CD4-positive, alpha-beta T cell treated with Interleukin-15 for 4 hours (primary cell): ENCODE data around the gene FANCG.

ENCODE experiments used
- DNase-seq: peaks from one replicate; pipeline ENCODE4 v3.0.0-alpha.2; 2020; ENCODE audit warnings: low spot score

FANCG gene

GRCh38 chr9:35079426-35080341 lies at the start of gene FANCG:
TSS of gene FANCG (minus strand) at chr9:35079942. CDS start at chr9:35079524, 418 bp downstream.
- DNase-seq = peak; percentile 80

- DNase-seq = peak; percentile 92
Measured at GRCh38 chr9:35116898-35117551, 37.3 kb upstream of the FANCG start.

GRCh38 chr9:35116539-35116897 lies 36.8 kb upstream of the FANCG start:
- DNase-seq = no peak

- DNase-seq = peak; percentile 93
Measured at GRCh38 chr9:35115680-35116538, 36.2 kb upstream of the FANCG start, which contains the start of gene ATOSB. TSS of gene ATOSB (minus strand) at chr9:35115862. CDS start at chr9:35108274, 7,588 bp downstream.

GRCh38 chr9:35114840-35115628 lies 35.3 kb upstream of the FANCG start:
- peak; percentile 50 for DNase-seq

GRCh38 chr9:35114113-35114839 lies 34.5 kb upstream of the FANCG start:
- peak; percentile 94 for DNase-seq

GRCh38 chr9:35112257-35113020 lies 32.7 kb upstream of the FANCG start:
- DNase-seq = peak; percentile 54

GRCh38 chr9:35111001-35111933 lies 31.5 kb upstream of the FANCG start:
- DNase-seq = peak; percentile 99

- DNase-seq = no peak
Measured at GRCh38 chr9:35110327-35110761, 30.6 kb upstream of the FANCG start.

- DNase-seq = no peak
Measured at GRCh38 chr9:35108946-35109575, 29.3 kb upstream of the FANCG start.

GRCh38 chr9:35108461-35108860 lies 28.7 kb upstream of the FANCG start:
- DNase-seq = no peak

- DNase-seq = no peak
Measured at GRCh38 chr9:35107297-35108290, 27.9 kb upstream of the FANCG start.

GRCh38 chr9:35106343-35106730 lies 26.6 kb upstream of the FANCG start:
- DNase-seq = no peak

- no peak for DNase-seq
Measured at GRCh38 chr9:35105571-35106342, 26.0 kb upstream of the FANCG start.

GRCh38 chr9:35105126-35105525 lies 25.4 kb upstream of the FANCG start:
- no peak for DNase-seq

GRCh38 chr9:35104586-35104985 lies 24.8 kb upstream of the FANCG start:
- DNase-seq = no peak
